NCI-H345 treated with DMSO at 0.1 percent for 48 hours (cell line): ENCODE results near the gene RAMP2.
"Not testable (repeated sequence)": the region's sequence is repeated elsewhere in the genome, so short reads cannot be mapped to it uniquely, and the experiment has no call there.

Source experiments
- DNase-seq: peaks from one replicate; lab custom pipeline; 2025; ENCODE audit not compliant: unreplicated experiment; lab: John Stamatoyannopoulos, UW

RAMP2 gene, protein sequence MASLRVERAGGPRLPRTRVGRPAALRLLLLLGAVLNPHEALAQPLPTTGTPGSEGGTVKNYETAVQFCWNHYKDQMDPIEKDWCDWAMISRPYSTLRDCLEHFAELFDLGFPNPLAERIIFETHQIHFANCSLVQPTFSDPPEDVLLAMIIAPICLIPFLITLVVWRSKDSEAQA

DNA sequence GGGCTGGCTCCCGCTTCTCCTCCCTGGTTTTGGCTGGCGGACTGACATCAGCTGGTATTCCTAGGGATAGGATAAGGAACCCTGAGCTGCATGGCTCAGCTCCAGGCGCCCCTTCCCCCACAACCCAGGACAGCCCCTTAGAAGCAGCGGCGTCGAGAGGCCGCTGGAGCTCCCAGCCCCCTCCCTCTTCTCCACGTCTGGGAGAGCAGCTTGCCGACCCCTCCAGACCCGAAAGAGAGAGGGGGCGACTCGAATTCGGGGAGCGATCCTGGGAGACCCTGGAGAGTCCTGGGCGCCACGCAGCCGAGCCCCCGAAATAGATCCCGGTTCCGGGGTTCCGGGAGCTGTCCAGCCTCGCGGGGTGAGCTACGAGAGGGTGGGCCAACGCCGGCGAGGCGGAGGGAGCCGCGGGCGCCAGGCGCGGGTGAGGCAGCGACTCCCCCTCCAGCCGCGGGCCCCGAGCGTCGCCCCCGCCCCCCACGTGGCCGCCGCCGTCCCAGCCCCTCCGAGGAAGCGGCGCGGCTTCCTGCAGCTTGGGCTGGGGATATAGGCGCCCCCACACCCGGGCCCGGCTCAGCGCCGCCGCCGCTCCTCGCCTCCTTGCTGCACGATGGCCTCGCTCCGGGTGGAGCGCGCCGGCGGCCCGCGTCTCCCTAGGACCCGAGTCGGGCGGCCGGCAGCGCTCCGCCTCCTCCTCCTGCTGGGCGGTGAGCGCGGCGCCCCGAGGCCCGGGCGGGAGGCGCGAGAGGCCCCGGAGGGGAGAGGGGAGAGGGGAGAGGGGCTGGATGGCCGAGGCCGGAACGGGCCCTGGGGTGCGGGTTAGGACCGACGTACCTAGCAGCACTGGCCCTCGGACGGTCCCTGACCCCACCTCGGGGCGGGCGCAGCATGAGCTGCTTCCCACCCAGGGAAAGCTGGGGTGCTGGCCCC is at the start of gene RAMP2:
TSS of gene RAMP2 (plus strand) at position 576 of the 930 bp plus-strand sequence. CDS start at position 611, 35 bp downstream.
- no peak for DNase-seq

DNA sequence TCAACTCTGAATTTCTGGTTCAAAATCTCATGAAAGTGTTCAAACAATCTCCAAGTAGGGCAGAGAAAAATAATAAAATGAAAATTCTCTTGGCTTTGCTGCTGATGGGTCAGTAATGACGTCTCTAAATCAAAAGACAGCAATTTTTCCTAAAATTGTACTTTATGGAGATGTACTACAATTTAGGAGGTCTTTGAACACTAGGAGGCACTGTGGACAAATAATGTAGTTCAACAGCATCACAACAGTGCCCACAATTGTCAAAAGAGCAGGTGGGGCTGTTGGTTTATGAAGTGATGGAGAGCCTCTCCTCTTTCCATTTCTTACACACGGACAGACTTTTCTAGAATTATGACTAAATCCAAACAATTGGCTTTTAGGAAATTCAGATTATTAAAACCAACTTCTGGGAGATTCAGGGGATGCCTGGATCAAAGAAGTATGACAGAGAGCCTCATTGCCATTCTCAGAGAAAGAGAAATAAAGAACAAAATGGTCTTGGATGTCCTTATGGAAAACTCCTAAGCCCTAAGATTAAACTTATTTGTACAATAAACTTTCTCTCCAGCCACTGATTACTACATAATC is 39.9 kb upstream of the RAMP2 start:
- peak; percentile 33 for DNase-seq

DNA sequence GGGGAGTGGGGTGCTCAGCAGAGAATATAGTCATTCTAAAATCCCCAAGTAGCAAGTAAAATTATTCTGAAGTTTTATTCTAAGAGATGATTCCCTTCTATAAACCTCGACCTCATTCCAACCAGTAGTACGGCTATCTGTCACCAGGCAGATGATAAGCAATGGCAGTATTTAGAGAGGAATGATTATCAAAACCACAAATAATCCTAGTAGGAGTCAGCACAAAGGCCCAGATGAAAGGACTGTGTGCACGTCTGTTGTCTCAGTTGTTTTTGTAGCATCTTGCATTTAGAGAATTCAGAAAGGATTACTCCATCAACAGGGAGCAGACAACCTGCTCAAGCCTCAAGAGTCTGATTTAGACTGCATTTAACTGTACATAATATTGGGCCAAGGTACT is 37.4 kb upstream of the RAMP2 start:
- no peak for DNase-seq

DNA sequence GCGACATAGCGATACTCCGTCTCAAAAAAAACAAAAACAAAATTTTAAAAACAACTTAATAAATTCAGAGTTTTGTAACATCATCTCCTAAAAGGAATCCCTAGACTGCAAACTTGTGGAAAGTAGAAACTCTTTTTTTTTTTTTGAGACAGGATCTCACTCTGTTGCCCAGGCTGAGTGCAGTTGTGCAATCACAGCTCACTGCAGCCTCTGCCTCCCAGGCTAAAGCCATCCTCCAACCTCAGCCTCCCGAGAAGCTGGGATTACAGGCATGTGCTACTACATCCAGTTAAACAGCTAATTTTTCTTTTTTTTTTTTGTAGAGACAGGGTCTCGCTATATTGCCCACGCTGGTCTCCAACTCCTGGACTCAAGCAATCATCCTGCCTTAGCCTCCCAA is 35.9 kb upstream of the RAMP2 start:
- DNase-seq, result no peak

DNA sequence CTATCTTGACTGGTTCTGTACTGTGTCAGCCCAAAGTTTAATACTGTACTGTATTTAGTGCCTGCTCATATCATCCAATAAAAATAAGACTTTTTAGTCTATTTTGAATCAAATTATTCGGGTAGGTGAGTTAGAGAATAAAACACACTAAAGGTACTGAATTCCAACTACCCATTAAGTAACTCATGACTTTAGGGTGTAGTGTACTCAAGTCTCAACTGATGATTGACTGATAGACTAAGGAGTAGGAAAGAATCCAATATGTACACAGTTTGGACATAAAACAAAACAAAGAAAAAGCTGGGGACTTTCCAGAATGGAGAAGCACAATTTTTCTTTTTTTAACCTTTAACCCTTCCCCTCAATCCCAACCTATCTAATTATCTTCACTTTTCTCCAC is 20.3 kb upstream of the RAMP2 start:
- no peak for DNase-seq

DNA sequence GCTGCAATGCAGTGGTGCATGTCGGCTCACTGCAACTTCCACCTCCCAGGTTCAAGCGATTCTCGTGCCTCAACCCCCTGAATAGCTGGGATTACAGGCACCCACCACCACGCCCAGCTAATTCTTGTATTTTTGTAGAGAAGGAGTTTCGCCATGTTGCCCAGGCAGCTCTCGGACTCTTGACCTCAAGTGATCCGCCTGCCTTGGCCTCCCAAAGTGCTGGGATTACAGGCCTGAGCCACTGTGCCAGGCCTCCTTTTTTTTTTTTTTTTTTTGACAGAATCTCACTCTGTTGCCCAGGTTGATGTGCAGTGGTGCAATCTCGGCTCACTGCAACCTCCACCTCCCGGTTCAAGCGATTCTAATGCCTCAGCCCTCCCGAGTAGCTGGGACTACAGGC is 18.1 kb upstream of the RAMP2 start:
- not testable (repeated sequence) for DNase-seq

DNA sequence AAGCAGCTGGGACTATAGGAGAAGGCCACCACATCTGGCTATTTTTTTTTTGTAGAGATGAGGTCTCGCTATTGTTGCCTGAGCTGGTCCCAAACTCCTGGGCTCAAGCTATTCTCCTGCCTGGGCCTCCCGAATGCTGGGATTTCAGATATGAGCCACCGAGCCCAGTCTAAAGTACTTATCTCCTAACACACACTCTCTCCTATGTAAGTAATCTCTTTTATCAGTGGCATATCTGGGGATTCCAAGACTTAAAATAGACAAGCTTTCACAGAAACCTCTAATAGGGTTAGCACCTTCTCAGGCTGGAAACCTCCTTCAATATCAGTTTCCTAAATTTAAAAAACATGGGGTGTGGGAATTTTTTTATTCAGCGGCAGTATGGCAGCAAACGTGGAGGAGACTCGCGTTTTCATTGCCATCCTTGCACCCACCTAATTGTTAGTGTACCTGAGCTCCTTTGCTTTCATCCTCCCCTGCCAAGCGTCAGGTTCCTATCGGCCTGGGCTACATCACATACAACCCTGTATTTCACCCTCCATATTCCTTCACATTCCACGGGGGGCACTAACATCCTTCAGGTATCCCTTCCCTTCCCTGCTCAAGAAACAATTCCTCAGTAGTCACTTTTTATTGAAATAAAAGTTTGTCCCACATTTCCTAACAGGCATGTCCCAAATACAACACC is 17.3 kb upstream of the RAMP2 start:
- DNase-seq, result no peak

DNA sequence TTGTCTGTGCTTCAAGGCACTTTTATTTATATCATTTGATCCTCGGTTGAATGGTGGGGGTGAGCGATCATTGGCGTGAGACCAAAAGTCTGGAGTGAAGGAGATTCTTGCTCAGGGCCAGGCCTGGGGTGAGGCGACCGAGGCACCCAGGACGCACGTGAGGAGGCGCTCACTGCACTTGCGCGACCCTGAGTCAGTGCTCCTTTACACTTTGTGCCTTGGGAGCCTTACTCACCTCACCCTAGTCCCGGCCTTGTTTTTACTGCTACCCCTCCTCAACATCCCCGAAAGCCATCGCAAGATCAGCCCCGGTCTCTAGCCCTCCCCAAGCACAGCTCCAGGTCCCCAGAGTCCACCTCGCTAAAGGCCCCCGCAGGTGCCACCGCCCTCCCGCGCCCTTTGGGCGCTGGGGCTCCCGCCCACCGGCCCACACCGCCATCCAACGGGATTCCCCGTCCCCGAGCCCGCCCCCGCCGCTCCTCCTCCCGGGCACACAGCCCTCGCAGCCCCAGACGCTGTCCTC is 16.7 kb upstream of the RAMP2 start:
- peak; percentile 64 for DNase-seq

DNA sequence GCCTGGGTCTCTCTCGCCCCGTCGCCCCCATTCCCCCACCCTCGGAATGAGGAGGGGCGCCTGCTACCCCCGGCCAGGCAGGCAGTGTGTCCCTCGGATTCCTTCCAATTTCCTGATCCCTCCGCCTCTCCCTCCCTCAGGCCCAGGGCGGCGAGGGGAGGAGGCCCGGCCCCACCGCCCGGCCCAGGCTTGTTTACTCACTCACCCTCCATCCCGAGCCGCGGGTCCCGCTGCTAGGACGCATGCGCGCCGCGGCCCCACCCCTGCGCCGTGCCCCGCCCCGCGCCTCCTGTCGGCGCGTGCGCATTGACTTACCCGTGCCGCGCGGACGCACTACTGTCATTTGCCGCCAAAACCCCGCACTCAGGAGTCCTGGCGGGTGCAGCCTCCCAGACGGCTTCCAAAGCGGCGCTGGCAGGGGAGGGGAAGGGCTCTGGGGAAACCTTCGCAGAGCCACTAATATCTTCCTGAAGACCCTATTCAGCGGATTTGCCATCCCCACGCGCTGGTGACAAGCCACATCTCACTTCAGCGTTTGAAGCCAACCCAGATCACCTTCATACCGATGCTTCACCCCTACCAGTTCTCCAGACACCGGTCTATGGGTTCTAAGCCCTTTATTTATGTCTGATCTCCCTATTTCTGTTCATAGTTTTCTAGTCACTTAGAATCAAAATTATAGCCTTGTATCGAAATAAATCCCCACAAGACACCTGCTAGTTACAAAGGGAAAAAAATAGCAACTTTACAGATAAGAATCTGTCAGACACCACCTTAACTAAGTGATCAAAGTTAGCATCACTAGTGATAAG is 16.0 kb upstream of the RAMP2 start, which contains the start of gene EZH1:
TSS of gene EZH1 (minus strand) at position 235 of the 812 bp plus-strand sequence. CDS start 16,099 bp downstream, outside the sequence.
- peak; percentile 89 for DNase-seq

DNA sequence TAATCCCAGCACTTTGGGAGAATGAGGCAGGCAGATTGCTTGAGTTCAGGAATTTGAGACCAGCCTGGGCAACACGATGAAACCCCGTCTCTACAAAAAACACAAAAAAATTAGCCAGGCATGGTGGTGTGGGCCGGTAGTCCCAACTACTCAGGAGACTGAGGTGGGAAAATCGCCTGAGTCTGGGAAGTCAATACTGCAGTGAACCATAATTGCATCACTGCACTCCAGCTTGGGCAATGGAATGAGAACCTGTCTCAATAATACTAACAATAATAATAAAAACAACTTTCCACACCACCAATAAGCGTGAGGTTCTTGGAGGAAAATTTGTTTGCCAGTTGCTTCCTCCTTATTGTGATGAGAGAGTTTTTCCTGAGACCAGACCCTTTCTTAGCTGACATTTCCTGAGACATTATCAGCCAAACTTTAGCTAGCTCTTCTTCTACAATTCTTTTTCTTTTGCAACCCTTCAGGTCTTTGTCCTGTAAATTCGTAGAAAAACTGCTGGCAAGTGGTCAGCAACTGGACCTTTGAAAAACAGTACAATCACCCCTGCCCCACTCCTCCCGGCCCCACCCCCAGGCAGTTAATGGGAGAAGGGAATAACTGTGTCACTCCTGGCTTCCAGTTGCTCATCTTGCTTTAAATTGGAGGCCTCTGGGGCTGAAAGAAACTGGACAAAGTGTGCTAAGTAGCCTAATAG is 12.7 kb upstream of the RAMP2 start:
- no peak for DNase-seq

DNA sequence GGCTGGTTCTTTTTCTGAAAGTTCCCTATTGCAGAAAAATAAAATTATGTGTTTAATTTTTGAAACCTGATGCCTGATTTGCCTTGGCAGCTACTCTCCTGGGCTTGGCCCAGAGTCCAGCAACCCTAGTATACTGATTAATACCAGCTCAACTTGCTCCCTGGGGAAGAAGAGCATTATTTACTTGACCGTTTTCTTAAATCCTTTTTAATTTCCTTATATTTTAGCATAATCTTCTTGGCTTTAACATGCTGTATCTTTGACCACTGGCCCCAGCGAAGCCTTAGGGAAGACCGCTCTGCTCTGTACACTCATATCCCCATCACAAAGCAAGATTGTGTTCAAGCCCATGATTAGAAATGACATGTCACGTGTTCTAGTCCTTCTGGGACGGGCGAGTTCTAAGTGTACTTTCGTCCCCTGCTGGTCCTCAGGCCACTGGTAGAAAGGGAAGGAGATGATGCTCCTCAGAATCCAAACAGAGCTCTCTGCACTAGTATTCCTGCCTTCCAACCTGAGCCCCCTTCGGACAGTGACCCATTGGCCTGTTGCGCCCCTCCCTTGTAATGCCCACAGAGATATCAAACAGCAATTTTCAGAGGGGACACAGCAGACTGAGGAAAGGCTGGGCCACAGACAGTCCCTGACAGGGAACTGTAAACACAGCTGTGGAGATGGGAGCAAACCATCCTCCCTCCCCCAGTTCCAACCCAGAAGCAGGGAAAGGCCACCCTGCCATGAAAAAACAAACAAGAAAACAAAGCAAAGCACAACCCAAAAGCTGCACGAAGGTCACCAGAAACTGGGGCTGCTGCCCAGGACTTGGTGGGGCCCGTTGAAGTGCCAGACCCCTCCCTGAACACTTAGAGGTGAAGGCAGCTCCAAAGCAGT is 11.9 kb upstream of the RAMP2 start:
- DNase-seq, result no peak

DNA sequence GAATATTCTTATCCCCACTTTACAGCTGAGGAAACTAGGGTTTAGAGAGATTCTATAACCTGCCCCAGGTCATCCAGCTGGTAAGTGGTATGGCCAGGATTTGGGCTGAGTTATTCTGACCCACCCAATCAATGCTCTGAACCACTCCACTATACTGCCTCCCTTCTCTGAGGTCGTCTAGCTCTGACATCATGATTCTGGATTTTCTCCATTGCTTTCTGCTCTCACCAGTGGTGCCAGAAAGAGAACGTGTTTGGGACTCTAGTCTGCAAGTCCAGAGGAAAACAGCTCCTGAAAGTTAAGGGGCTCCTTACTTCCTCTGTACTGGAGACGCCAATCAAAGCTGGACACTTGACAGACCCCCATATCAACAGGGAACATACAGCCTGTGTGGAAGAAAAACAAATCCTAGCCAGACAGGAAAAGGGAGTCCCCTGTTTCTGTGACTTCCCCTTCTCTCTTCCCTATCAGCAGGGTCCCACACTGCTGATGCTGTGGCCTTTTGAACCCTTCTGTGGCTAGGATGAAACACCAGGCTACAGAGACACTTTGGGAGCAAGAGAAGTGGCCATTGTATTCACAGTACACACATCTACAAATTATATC is 10.2 kb upstream of the RAMP2 start:
- no peak for DNase-seq

DNA sequence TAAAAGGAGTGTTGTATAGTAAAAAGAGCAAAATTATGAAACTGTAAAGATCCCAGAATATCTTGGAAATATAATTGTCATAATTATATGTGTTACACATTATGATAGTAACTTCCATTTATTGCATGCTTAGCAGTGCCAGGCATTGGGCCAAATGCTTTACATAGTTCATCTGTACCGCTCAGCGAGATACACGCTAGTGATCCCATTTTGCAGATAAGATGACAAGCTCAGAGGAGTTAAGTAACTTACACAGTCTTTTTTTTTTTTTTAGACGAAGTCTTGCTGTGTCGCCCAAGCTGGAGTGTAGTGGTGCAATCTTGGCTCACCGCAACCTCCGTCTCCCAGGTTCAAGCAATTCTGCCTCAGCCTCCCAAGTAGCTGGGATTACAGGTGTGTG is 9.4 kb upstream of the RAMP2 start:
- no peak for DNase-seq

DNA sequence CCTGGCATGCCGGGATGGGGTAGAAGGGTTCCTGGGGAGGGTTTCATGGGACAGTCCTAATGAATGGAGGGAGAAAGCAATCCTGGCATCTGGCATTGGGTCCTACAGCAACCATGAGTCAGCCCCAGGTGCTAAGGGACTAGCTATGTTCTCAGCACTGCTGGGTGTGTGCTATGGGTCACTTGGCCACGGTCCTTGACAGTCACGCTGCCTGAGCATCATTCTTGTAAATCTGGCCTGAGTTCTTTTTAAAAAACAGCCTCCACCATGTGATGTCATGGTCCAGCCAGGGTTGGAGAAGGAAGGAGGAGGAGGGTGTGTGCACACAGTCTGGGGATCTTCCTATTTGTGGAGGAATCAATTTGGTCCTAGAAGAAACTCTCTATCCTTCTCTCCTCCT is 6.2 kb upstream of the RAMP2 start:
- no peak for DNase-seq

DNA sequence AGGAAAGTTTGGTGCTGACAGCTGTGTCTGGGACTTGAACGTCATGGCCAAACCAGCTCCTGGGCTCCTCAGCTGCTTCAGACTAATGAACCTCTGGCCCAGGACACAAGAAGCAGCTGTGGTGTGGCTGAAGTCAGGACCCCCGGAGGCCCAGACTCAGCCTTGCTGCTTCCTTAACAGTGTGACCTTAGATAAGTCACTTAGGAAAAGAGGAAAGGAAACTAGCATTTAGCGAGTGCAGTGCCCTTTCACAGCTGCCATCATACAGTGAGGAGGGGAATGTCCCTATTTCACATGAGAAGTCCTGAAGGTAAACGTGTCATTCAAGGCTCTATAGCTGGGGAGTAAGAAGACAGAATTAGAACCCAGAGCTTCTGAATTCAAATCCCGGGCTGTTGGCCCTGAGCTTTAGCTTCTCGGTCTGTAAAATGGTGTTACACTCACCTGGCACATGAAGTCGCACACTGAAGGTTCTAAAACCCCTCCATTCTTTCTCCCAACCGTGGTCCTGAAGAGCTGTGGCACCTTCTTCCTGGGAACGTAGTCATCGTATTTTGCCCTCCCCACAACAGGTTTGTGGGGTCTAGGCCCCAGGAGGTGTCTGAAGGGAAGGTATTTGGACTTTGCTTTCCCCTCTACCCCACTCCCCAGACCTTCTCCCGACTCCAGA is 910 bp upstream of the RAMP2 start:
- DNase-seq, result no peak

DNA sequence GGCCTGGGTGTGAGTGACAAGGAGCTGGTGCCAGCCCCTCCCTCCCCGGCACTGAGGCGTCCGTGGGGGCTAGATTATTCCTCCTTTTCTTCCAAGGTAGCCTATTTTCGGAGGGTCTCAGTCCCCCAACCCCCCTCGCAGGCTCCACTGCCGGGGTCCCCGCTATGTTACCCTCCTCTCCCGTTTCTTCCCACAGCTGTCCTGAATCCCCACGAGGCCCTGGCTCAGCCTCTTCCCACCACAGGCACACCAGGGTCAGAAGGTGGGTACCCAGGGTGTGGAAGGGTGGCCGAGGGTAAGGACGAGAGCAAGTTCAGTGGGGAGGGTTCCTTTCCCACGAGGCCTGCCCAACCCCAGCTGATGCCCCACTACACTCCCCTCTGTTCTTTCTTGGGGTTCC is 611 bp downstream of the RAMP2 start:
- no peak for DNase-seq

DNA sequence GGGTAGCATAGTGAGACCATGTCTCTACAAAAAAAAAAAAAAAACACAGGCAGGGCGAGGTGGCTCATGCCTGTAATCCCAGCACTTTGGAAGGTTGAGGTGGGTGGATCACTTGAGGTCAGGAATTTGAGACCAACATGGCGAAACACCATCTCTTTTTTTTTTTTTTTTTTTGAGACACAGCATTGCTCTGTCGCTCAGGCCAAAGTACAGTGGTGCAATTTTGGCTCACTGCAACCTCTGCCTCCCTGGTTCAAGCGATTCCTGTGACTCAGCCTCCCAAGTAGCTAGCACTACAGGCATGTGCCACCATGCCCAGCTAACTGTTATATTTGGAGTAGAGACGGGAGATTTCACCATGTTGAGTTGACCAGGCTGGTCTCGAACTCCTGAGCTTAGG is 5.1 kb downstream of the RAMP2 start:
- DNase-seq, result no peak

DNA sequence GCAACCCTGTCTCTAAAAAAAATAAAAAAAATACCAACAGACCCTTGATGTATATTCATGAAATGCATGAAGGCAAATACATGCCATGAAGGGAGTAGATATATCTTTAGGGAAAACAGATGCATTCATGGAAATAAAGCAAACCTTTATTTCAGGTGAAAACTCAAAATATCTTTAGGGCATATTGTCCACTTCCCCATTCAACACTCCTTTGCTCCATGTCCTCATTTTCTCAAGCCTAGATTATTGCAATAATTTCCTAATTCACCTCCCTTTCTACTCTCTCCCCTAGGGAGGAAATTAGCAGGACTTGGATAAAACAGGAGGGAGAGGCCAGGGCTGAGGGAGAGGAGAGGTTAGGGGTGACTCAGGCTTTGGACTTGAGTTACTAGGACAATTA is 6.5 kb downstream of the RAMP2 start:
- DNase-seq, result no peak
